Vagina (tissue), 2 donors: ENCODE measurements around the gene ERC2. TPM values are rescaled to one million over a fixed set of nuclear protein-coding genes. Genes with fewer than 3 reads are reported as not detected.

ENCODE experiments used
- DNase-seq, 2 donors: peaks; one replicate each; pipeline ENCODE4 v3.0.0-alpha.2; 2017; ENCODE audit errors: extremely low spot score in 2 of 2
- H3K27ac ChIP-seq: fragments of 200-600 bp; sonication (generic); one replicate; pipeline ENCODE4 v1.5.1; 2019
- H3K27me3 ChIP-seq: fragments of 200-600 bp; sonication (generic); one replicate; pipeline ENCODE4 v1.5.1; 2019
- H3K36me3 ChIP-seq, 2 donors: fragments of 200-600 bp; sonication (generic); one replicate each; pipeline ENCODE4 v1.5.1; 2017 to 2019
- H3K4me1 ChIP-seq: fragments of 200-600 bp; sonication (generic); one replicate; pipeline ENCODE4 v1.5.1; 2019
- H3K4me3 ChIP-seq, 2 donors: fragments of 200-600 bp; sonication (generic); 1 replicate in 1 of 2; 2 replicates in 1 of 2; pipeline ENCODE4 v1.5.1; 2016 to 2019
- H3K9me3 ChIP-seq: fragments of 200-600 bp; sonication (generic); one replicate; pipeline ENCODE4 v1.5.1; 2019
- CTCF ChIP-seq, 3 experiments: fragments of 450-650 bp in 2 of 3; fragments of 200-600 bp in 1 of 3; sonication (generic) in 1 of 3; IDR thresholded peaks; one replicate each; pipeline ENCODE4 v1.5.1; 2017 to 2019; ENCODE audit warnings: antibody characterized with exemption in 3 of 3, mild to moderate bottlenecking in 2 of 3, moderate library complexity in 2 of 3
- POLR2A ChIP-seq, 2 donors: fragments of 450-650 bp; IDR thresholded peaks; one replicate each; pipeline ENCODE4 v1.6.1; 2017; ENCODE audit warnings: antibody characterized with exemption in 2 of 2, mild to moderate bottlenecking in 2 of 2, moderate library complexity in 2 of 2
- POLR2AphosphoS5 ChIP-seq, 2 donors: sonication (generic); formaldehyde crosslinking; IDR thresholded peaks; one replicate each; pipeline ENCODE4 v1.9.0; 2017; ENCODE audit warnings: antibody characterized with exemption in 2 of 2, mild to moderate bottlenecking in 2 of 2, low read depth in 1 of 2; ENCODE audit not compliant: insufficient read depth in 1 of 2
- intact Hi-C: fragments of 100-400 bp; cut with DNase I; formaldehyde crosslinking; loops from one replicate; pipeline ENCODE4 v1.15.1; 2023
- total RNA-seq: library from RNA; depleted of rRNA; stranded (reverse); fragments of >200 nt; gene quantifications from one replicate; pipeline ENCODE4 v1.2.3, GENCODE V29; 2016

The ERC2 gene
- total RNA-seq, 1 donor from 2014 or later = 1.2 TPM

GRCh38 chr3:55492976-55493375 is 975.3 kb downstream of the ERC2 start:
- no peaks in the 10 kb centered on the region for H3K9me3 ChIP-seq
- intact Hi-C loops = no loop called here
- TF ChIP-seq POLR2A (IDR thresholded peaks at IDR 0.05) (no peak), CTCF (IDR thresholded peaks at IDR 0.05) (no peak), POLR2AphosphoS5 (IDR thresholded peaks at IDR 0.05; ENCODE audit: insufficient read depth in 1 of 2, low read depth in 1 of 2) (no peak)
- H3K36me3 ChIP-seq = no peaks in the 10 kb centered on the region
- H3K27ac ChIP-seq = no peak overlapping the region
- no peak overlapping the region for H3K4me3 ChIP-seq
- peaks cover 37% of the 10 kb centered on the region for H3K4me1 ChIP-seq
- no peaks in the 10 kb centered on the region for H3K27me3 ChIP-seq
- DNase-seq = no peak

- Histone ChIP-seq H3K27me3 (no peaks in the 10 kb centered on the region), H3K36me3 (no peaks in the 10 kb centered on the region), H3K4me3 (no peak overlapping the region), H3K27ac (no peak overlapping the region), H3K4me1 (peaks cover 37% of the 10 kb centered on the region), H3K9me3 (no peaks in the 10 kb centered on the region)
- DNase-seq = no peak
- TF ChIP-seq POLR2AphosphoS5 (IDR thresholded peaks at IDR 0.05; ENCODE audit: insufficient read depth in 1 of 2, low read depth in 1 of 2) (no peak), POLR2A (IDR thresholded peaks at IDR 0.05) (no peak), CTCF (IDR thresholded peaks at IDR 0.05) (no peak)
- intact Hi-C loops = no loop called here
These were observed 976.9 kb downstream of the ERC2 start for GRCh38 chr3:55491296-55491816.

- no peak for DNase-seq
- Histone ChIP-seq H3K4me3 (peak overlapping the region in 1 of 2 donors; percentile 78), H3K4me1 (peaks cover 37% of the 10 kb centered on the region), H3K36me3 (no peaks in the 10 kb centered on the region), H3K9me3 (no peaks in the 10 kb centered on the region), H3K27ac (no peak overlapping the region), H3K27me3 (no peaks in the 10 kb centered on the region)
- intact Hi-C loops = no loop called here
- TF ChIP-seq POLR2A (IDR thresholded peaks at IDR 0.05) = no peak
- TF ChIP-seq POLR2AphosphoS5 (IDR thresholded peaks at IDR 0.05; ENCODE audit: insufficient read depth in 1 of 2, low read depth in 1 of 2) = no peak
- no peak for TF ChIP-seq CTCF (IDR thresholded peaks at IDR 0.05)
These were observed 977.9 kb downstream of the ERC2 start for GRCh38 chr3:55490276-55490913.

- Histone ChIP-seq H3K27me3 (no peaks in the 10 kb centered on the region), H3K4me1 (peaks cover 40% of the 10 kb centered on the region), H3K36me3 (no peaks in the 10 kb centered on the region), H3K27ac (no peak overlapping the region), H3K4me3 (peak overlapping the region; percentile 5 to 78), H3K9me3 (no peaks in the 10 kb centered on the region)
- TF ChIP-seq POLR2AphosphoS5 (IDR thresholded peaks at IDR 0.05; ENCODE audit: insufficient read depth in 1 of 2, low read depth in 1 of 2) (no peak), POLR2A (IDR thresholded peaks at IDR 0.05) (no peak), CTCF (IDR thresholded peaks at IDR 0.05) (no peak)
- intact Hi-C loops = no loop called here
- no peak for DNase-seq
These were observed 978.5 kb downstream of the ERC2 start for GRCh38 chr3:55489798-55490132.

GRCh38 chr3:55488398-55489055 is 979.7 kb downstream of the ERC2 start:
- H3K27ac ChIP-seq = peak overlapping the region; percentile 93

More at GRCh38 chr3:55488398-55489055, 979.7 kb downstream of the ERC2 start:
- Histone ChIP-seq H3K4me3 (peak overlapping the region; percentile 66 to 78), H3K27me3 (no peaks in the 10 kb centered on the region), H3K36me3 (no peaks in the 10 kb centered on the region), H3K9me3 (no peaks in the 10 kb centered on the region), H3K4me1 (peaks cover 50% of the 10 kb centered on the region)
- DNase-seq = no peak
- intact Hi-C loops = no loop called here
- TF ChIP-seq POLR2A (IDR thresholded peaks at IDR 0.05) = no peak
- peak; percentile 42 to 54 for TF ChIP-seq POLR2AphosphoS5 (IDR thresholded peaks at IDR 0.05; ENCODE audit: insufficient read depth in 1 of 2, low read depth in 1 of 2)
